PC-3 (cell line): Measurements from ENCODE around the gene IFI6. TPM values are rescaled to one million over a fixed set of nuclear protein-coding genes. Genes with fewer than 3 reads are reported as not detected.
"Not testable (repeated sequence)": the region's sequence is repeated elsewhere in the genome, so short reads cannot be mapped to it uniquely, and the experiment has no call there.

ENCODE experiments used
- ATAC-seq: fragments of 200-7000 bp; cut with Tn5 transposase; 2 replicates; pipeline ENCODE4 v1.9.1; 2020; ENCODE audit warnings: mild to moderate bottlenecking, moderate library complexity
- BruUV-seq: library from RNA; stranded (reverse); fragments of 400-500 nt; replicated peaks from 2 replicates; lab custom pipeline; 2021; lab: Mats Ljungman, UMichigan
- CTCF ChIA-PET: fragments of 300-600 bp; sonication (Branson Sonifier 250); formaldehyde crosslinking; loops from one replicate; lab custom pipeline; 2022; ENCODE audit warnings: antibody characterized with exemption; lab: Charles Lee
- POLR2A ChIA-PET: fragments of 300-600 bp; sonication (Branson Sonifier 250); formaldehyde crosslinking; loops from one replicate; lab custom pipeline; 2022; ENCODE audit warnings: antibody characterized with exemption; ENCODE audit not compliant: unreplicated experiment; lab: Charles Lee
- DNase-seq: peaks from one replicate; pipeline ENCODE4 v3.0.0-alpha.2; 2015
- H2AFZ ChIP-seq: fragments of 300-600 bp; sonication (generic); 2 replicates; pipeline ENCODE4 v1.6.0; 2016; ENCODE audit warnings: antibody characterized with exemption, low read length
- H3F3A ChIP-seq: fragments of 300-600 bp; sonication (generic); one replicate; pipeline ENCODE4 v1.6.0; 2017; ENCODE audit warnings: antibody characterized with exemption, low read length, control low read depth, mild to moderate bottlenecking; ENCODE audit not compliant: unreplicated experiment
- H3K27ac ChIP-seq: fragments of 300-600 bp; sonication (generic); 2 replicates; pipeline ENCODE4 v1.5.1; 2016; ENCODE audit warnings: mild to moderate bottlenecking, low read length
- H3K27me3 ChIP-seq: fragments of 300-600 bp; sonication (generic); 2 replicates; pipeline ENCODE4 v1.6.1; 2016; ENCODE audit warnings: low read length, mixed read lengths
- H3K36me3 ChIP-seq: fragments of 300-600 bp; sonication (generic); 2 replicates; pipeline ENCODE4 v1.6.1; 2016; ENCODE audit warnings: low read depth, mixed run types, low read length, mixed read lengths
- H3K4me1 ChIP-seq: fragments of 300-600 bp; sonication (generic); 2 replicates; pipeline ENCODE4 v1.5.1; 2016; ENCODE audit warnings: low read length; ENCODE audit not compliant: insufficient read depth
- H3K4me2 ChIP-seq: fragments of 300-600 bp; sonication (generic); 2 replicates; pipeline ENCODE4 v1.6.0; 2016; ENCODE audit warnings: low read length
- H3K4me3 ChIP-seq: fragments of 300-600 bp; sonication (generic); 2 replicates; pipeline ENCODE4 v1.5.1; 2016; ENCODE audit warnings: mild to moderate bottlenecking, low read length, mixed read lengths
- H3K79me2 ChIP-seq: fragments of 300-600 bp; sonication (generic); 2 replicates; pipeline ENCODE4 v1.6.1; 2017; ENCODE audit warnings: low read length, mixed read lengths
- H3K9ac ChIP-seq: fragments of 300-600 bp; sonication (generic); 2 replicates; pipeline ENCODE4 v1.6.0; 2016; ENCODE audit warnings: mild to moderate bottlenecking, low read length
- H3K9me2 ChIP-seq: fragments of 300-600 bp; sonication (generic); replicated peaks from 2 replicates; pipeline ENCODE4 v1.6.1; 2016; ENCODE audit warnings: mixed run types, low read length, mixed read lengths
- H3K9me3 ChIP-seq: fragments of 300-600 bp; sonication (generic); 2 replicates; pipeline ENCODE4 v1.6.1; 2016; ENCODE audit warnings: low read length, mixed read lengths
- H4K20me1 ChIP-seq: fragments of 300-600 bp; sonication (generic); 2 replicates; pipeline ENCODE4 v1.6.1; 2016; ENCODE audit warnings: low read length, mixed read lengths
- CTCF ChIP-seq: fragments of 300-600 bp; sonication (generic); conservative IDR thresholded peaks from 2 replicates; pipeline ENCODE4 v1.5.1; 2017; ENCODE audit warnings: antibody characterized with exemption, low read depth, mild to moderate bottlenecking, low read length
- EZH2 ChIP-seq: fragments of 300-600 bp; sonication (generic); IDR thresholded peaks from one replicate; pipeline ENCODE4 v1.6.1; 2017; ENCODE audit warnings: antibody characterized with exemption, mild to moderate bottlenecking, low read length; ENCODE audit not compliant: unreplicated experiment
- EZH2phosphoT487 ChIP-seq: fragments of 300-600 bp; sonication (generic); IDR thresholded peaks from 2 replicates; pipeline ENCODE4 v1.6.1; 2018; ENCODE audit warnings: mild to moderate bottlenecking, antibody characterized with exemption, low read length, borderline replicate concordance
- intact Hi-C: fragments of 100-400 bp; cut with micrococcal nuclease; formaldehyde crosslinking; loops from 2 replicates; pipeline ENCODE4 v1.9.0; 2023
- total RNA-seq: library from RNA; depleted of rRNA; stranded (reverse); fragments of >200 nt; gene quantifications from 2 replicates; pipeline ENCODE4 v1.2.3, GENCODE V29; 2014

IFI6 gene
- total RNA-seq, 1 experiment from 2014 or later, result 16.5 TPM

- Histone ChIP-seq H3K9ac (no peak overlapping the region), H3K9me2 (no peaks in the 10 kb centered on the region), H3K4me3 (no peak overlapping the region), H3K27me3 (no peaks in the 10 kb centered on the region), H3F3A (no peaks in the 10 kb centered on the region), H4K20me1 (no peaks in the 10 kb centered on the region), H2AFZ (0 out of 2 replicates have a peak overlapping the region, but pooled peaks have one; percentile 23), H3K36me3 (no peaks in the 10 kb centered on the region), H3K4me1 (no peaks in the 10 kb centered on the region), H3K79me2 (no peaks in the 10 kb centered on the region), H3K9me3 (no peaks in the 10 kb centered on the region), H3K27ac (no peak overlapping the region), H3K4me2 (no peak overlapping the region)
- CTCF ChIA-PET, result no interaction called here
- DNase-seq (no peak), ATAC-seq (no peak)
- intact Hi-C loops, result no loop called here
- no TSS peak for BruUV-seq
- TF ChIP-seq EZH2 (no peak), EZH2phosphoT487 (no peak), CTCF (no peak)
- POLR2A ChIA-PET, result no interaction called here
Measured at GRCh38 chr1:27628712-27629111, 43.3 kb downstream of the IFI6 start.

- intact Hi-C loops, H4K20me1 ChIP-seq, H2AFZ ChIP-seq, H3K9me2 ChIP-seq, H3K4me1 ChIP-seq, ATAC-seq, DNase-seq, H3K4me3 ChIP-seq, BruUV-seq, H3K4me2 ChIP-seq, H3K36me3 ChIP-seq, H3K27me3 ChIP-seq, CTCF ChIA-PET, H3K9me3 ChIP-seq, H3K27ac ChIP-seq, H3F3A ChIP-seq, H3K79me2 ChIP-seq, H3K9ac ChIP-seq, POLR2A ChIA-PET: not testable (repeated sequence)
Measured at GRCh38 chr1:27627733-27628132, 44.3 kb downstream of the IFI6 start.

- CTCF ChIA-PET, result no interaction called here
- POLR2A ChIA-PET, result no interaction called here
- no peaks in the 10 kb centered on the region for H3K79me2 ChIP-seq
- no peak for DNase-seq
- H3K4me1 ChIP-seq, result no peaks in the 10 kb centered on the region
- no peak overlapping the region for H3K4me2 ChIP-seq
- intact Hi-C loops, result no loop called here
- no peak for ATAC-seq
- H2AFZ ChIP-seq, result no peak overlapping the region
- no peaks in the 10 kb centered on the region for H3K9me3 ChIP-seq
- H3K27me3 ChIP-seq, result no peaks in the 10 kb centered on the region
- H3K4me3 ChIP-seq, result no peak overlapping the region
- H3F3A ChIP-seq, result no peaks in the 10 kb centered on the region
- BruUV-seq, result no TSS peak
- H3K36me3 ChIP-seq, result no peaks in the 10 kb centered on the region
- H3K9ac ChIP-seq, result no peak overlapping the region
- H3K27ac ChIP-seq, result no peak overlapping the region
- TF ChIP-seq EZH2, result no peak
- no peak for TF ChIP-seq CTCF
- no peak for TF ChIP-seq EZH2phosphoT487
- no peaks in the 10 kb centered on the region for H4K20me1 ChIP-seq
- H3K9me2 ChIP-seq, result no peaks in the 10 kb centered on the region
Measured at GRCh38 chr1:27627061-27627460, 44.9 kb downstream of the IFI6 start.
